NCI-H146 treated with DMSO at 0.1 percent for 48 hours (cell line): ENCODE results near the gene ADH1B.
"Not testable (repeated sequence)": the region's sequence is repeated elsewhere in the genome, so short reads cannot be mapped to it uniquely, and the experiment has no call there.

Source experiments
- DNase-seq: peaks from one replicate; lab custom pipeline; 2025; ENCODE audit not compliant: unreplicated experiment; lab: John Stamatoyannopoulos, UW

ADH1B gene

DNA sequence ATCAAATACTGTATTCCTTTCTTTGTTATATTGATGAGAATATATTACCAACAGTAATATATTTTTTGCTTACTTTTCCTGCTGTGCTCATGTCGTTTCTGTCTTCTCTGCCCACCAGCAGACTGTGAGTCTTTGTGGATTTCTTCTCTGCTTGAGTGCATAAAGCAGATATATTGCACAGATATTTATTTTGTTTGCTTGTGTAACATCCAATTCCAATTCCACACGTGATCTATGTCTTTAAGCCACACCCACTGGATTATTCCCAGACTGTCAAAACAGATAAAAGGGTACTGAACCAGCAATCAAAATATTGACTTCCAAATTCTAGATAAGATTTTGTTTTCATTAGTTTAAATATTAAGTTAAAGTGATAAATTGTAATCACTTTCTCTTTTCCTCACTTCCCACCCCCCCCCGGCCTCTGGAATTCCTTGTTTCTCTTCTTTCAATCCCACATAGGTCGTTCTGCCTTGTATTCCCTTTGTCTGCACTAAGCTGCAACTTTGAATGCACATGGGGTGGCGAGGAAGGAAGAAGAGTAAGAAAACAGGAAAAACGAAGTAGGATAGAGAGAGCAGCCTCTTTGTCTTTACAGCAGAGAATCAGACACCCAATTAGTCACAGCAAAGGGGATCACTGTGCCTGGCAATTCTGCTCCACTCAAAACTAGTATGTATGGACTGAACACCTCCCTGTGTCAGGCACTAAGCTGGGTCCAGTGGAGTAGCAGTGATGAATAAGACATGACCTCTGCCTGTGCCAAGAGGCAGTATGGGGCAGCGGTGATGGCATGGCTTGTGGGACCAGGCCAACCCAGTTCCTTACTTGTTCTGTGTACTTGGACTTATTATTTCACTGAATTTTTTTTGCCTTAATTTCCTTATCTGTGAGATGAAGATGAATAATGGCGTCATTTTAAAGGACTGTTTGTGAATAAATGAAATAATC is at the start of gene ADH1B:
Gene ADH1B, minus strand, starts transcription at position 161 of the 951 bp plus-strand sequence. Its CDS starts 70 bp downstream, at position 91.
- no peak for DNase-seq

DNA sequence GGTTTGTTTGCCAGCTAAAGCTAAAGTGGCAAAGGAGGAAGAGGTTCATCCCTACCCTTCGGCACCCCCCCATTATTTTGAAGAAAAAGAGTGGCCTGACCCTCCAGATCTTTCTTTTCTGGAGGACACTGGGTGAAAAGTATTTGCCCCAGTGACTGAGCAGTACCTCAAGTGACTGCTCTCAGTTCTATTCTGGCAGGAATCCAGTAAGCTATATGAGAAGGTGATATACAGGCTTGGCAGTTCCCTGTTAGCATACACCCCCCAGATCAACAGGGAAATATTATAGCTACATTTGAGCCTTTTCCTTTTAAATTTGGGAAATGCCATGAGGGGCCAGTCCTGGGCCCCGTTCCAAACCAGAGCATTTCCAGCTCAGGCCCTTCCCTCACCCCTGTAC is 46.6 kb upstream of the ADH1B start:
- not testable (repeated sequence) for DNase-seq

DNA sequence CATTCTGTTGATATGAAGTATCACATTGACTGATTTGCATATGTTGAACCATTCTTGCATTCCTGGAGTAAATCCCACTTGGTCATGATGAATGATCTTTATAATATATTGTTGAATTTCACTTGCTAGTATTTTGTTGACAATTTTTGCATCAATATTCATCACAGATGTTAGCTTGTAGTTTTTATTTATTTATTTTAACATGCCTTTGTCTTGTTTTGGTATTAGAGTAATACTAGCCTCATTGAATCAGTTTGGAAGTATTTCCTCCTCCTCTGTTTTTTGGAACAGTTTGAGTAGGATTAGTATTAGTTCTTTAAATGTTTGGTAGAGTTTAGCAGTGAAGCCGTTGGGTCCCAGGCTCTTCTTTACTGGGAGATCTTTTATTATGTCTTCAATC is 45.3 kb upstream of the ADH1B start:
- DNase-seq, result no peak

DNA sequence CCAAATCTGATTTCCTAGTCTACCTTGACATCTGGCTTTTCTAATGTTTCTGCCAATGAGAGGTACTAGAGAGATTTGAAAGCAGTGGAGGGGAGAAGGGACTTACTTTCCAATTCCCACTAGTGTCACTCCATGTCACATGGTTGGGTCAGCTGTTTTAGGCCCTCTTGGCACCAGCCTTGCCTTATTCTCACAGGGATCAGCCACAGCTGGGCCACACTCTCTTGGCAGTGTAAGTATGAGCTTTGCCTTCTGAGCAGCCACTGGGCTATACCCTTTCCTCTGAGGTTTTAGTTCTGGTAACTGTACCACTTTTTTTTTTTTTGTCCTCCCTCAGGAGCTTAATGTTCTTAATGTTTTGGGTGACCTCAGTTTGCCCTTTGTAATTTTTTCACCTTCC is 41.6 kb upstream of the ADH1B start:
- DNase-seq, result no peak

DNA sequence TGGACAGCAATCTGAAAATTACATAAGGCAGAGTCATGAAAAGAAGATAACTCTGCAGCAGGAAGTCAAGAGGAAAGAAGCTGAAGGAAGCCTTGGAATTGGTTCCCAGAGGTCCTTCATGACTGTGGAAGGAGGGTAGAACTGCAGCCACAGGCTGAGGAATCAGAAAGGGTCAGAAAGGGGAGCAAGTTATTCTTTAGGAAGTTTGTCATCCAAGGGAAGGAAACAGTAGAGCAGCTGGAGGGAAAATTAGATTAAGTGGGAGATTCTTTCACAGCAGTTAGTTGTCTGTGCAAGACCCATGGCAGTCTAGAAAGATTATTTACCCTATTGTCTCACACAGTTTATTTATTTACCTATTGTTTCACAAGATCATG is 40.7 kb upstream of the ADH1B start:
- DNase-seq, result no peak

DNA sequence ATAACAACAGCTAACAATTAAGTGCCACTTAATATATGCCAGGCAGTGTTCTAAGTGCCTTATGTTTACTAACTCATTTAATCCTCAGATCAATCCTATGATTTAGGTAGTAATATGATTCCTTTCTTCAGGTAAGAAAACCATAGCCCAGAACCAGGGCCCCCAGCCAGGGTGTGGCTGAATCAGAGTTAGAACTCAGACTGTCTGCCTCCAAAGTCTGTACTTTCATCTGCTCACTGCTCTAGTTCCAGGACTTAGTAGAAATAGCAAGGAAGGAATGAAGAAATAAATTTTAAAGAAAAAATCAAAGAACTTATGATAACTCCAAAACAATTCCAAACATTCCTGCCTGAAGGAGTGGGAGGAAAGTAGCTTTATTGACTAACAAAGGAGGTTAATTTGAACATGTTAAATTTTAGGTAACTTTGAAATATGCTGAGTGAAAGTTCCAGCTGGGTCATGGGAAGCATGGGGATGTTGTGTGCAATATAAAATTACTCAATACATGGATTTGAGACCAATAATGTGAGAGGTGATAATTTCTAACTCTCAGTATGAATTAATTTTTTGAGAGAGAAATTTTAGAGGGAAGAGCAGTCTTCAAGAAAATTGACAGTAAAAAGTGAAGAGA is 40.2 kb upstream of the ADH1B start:
- no peak for DNase-seq

DNA sequence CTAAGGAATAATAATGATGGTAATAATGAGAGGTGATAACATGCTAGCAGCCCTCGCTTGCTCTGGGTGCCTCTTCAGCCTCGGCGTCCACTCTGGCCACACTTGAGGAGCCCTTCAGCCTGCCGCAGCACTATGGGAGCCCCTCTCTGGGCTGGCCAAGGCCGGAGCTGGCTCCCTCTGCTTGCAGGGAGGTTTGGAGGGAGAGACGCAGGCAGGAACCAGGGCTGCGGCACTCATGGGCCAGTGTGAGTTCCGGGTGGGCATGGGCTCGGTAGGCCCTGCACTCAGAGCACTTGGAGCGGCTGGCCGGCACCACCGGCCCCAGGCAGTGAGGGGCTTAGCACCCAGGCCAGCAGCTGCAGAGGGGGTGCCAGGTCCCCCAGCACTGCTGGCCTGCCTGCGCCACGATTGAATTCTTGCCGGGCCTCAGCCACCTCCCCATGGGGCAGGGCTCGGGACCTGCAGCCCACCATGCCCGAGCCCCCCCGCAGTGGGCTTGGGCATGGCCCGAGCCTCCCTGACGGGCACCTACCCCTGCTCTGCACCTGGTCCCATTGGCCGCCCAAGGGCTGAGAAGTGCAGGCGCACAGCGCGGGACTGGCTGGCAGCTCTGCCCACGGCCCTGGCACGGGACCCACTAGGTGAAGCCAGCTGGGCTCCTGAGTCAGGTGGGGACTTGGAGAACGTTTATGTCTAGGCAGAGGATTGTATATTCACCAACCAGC is 38.4 kb upstream of the ADH1B start:
- DNase-seq, result no peak

DNA sequence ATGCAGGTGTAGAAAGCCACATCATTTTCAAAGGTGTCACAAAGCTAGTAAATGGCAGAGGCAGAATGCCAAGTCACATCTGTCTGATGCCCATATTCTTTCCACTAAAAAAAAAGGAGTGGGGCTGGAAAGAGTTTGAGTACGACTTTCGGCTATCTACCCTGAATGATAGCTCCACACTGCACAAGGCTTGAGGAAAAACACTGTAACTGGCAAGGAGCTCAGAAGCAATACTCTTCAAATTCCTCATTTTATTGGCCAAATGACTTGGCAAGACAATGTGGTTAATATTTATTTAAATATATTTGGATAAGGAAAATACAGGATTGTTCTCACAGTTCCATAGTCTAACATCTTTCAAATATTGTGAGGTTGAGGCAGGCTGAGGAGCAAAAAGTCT is 36.7 kb upstream of the ADH1B start:
- no peak for DNase-seq

DNA sequence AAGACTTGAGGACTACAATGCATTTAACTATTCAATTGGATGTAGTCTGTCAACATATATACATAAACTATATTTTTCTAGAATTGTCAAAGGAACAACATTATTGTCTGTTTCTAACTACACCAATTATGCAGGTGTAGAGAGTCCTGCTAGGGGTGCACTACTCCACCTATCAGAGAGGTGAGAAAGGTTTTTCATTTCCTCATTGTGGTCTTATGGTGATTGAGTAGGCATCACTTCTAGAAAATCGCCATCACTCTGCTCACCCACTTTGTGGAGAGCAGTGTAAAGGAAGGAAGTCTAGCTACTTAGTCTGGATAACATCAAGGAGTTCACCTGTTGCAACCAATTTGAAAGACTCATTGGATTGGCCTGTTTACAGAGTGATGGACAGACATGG is 35.8 kb upstream of the ADH1B start:
- no peak for DNase-seq

DNA sequence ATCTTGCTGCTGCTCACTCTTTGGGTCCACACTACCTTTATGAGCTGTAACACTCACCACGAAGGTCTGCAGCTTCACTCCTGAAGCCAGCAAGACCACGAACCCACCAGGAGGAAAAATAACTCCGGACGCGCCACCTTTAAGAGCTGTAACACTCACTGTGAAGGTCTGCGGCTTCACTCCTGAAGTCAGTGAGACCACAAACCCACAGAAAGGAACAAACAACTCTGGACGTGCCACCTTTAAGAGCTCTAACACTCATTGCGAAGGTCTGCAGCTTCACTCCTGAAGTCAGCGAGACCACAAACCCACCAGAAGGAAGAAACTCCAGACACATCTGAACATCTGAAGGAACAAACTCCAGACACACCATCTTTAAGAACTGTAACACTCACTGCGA is 34.9 kb upstream of the ADH1B start:
- DNase-seq, result not testable (repeated sequence)

DNA sequence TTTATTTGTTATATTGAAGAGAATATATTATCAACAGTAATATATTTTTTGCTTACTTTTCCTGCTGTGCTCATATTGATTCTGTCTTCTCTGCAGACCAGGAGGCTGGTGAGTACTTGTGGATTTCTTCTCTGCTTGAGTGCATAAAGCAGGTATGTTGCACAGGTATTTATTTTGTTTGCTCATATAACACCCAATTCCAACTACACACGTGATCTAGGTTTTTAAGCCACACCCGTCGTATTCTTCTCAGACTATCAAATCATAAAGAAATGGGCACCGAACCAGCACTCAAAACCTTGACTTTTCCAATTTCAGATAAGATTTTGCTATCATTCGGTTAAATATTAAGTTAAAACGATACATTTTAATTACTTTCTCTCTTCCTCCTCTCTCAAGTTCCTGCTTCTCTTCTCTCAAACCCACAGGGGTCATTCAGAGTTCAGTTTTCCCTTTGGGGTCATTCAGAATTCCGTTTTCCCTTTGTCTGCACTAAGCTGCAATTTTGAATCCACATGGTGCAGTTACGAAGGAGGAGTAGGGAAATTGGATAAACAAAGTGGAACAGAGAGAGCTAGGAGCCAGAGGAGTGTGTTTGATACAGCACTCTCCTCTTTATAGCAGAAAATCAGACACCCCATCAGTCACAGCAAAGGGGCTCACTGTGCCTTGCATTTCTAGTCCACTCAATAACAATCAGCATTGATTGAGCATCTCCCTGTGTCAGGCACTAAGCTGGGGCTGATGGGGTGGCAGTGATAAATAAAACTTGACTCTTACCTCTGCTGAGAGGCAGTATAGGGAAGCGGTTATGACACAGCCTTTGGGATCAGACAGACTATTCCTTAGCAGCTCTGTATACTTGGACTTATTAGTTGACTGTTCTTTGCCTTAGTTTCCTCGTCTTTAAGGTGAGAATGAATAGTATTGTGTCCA is 31.7 kb upstream of the ADH1B start, which contains the start of gene ADH1C:
Gene ADH1C, minus strand, starts transcription at position 145 of the 936 bp plus-strand sequence. Its CDS starts 71 bp downstream, at position 74.
- DNase-seq, result no peak

DNA sequence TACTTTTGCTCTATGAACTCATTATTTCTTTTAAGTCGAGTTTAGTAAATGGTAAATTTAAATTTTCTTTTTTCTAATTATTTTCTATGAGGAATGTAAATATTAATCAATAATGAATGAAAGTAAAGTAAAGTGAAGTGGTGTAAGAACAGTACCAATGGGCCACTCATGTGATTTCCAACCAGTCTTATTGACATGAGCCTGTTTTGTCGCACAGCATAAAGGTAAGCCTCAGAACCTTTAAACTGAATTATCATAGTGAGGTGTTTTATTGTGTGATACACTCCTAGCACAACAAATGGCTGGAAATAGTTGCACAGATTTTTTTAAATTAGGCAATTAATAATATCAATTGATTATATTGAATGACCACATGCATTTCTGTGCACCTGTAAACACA is 30.3 kb upstream of the ADH1B start:
- no peak for DNase-seq

DNA sequence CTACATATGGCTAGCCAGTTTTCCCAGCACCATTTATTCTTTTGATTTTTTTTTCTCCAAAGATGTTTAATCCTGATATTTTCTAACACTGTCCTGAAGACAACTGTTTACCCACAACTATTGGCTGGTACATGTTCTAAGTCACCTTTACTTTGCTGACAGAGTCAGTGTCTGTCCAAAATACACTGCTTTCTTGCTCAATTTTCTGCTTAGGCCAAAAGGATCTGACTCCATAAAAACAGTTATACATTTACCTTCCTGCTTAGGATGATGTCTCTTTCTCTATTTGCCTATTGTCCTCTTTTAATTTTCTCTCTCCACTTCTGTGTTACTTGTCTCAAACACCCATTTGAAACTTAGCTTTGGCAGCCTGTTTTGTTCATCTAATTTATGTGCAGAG is 28.1 kb upstream of the ADH1B start:
- DNase-seq, result no peak

DNA sequence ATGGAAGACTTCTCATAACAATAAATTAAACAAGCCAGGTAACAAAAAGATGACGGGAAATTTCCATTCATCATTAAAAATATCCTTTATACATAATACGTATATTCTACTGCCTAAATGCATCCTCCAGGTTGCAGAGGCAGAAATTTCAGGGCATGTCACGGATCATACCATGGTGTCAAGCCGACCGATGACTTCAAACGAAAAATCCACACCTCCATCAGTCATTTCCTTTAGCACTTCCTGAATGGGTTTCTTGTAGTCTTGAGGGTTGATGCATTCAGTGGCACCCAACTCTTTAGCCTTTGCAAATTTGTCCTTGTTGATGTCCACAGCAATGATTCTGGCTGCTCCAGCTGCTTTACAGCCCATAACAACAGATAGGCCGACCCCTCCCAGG is 21.4 kb upstream of the ADH1B start:
- DNase-seq, result not testable (repeated sequence)

DNA sequence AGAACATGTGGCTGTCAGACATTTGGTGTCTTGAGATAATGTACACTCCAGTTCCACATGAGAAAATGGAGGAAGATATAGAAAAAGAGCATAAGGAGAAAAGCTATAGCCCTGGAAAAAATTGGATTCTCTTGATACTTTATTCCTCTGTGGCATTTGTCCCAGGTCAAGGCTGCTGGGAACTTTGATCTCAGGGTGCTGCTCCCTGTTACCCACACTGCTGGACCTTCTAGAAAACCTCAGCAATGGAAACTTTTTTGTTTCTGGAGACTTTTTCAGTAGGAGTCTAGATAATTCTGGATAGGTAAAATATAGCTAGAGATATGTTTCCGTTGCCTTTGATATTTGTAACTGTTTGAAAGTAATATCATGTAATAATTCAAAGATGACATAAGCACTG is 20.2 kb upstream of the ADH1B start:
- no peak for DNase-seq

DNA sequence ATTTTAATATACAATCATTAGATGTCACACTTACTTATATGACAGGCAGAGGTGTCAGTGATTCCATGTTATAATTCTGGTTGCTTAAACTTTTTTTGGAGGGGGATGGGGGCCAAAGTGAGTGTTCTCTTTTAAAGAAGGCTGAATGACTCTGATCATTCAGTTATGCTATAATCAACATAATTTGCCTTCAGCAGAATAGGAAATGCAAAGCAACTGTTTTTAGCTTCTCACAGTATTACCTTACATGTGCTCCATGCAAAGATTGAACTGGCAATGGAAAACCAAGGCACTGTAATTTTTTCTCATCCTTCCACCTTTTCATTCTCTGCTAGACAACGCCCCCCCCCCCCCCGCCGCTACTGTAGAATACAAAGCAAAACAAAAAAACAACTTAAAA is 18.0 kb upstream of the ADH1B start:
- DNase-seq, result no peak

DNA sequence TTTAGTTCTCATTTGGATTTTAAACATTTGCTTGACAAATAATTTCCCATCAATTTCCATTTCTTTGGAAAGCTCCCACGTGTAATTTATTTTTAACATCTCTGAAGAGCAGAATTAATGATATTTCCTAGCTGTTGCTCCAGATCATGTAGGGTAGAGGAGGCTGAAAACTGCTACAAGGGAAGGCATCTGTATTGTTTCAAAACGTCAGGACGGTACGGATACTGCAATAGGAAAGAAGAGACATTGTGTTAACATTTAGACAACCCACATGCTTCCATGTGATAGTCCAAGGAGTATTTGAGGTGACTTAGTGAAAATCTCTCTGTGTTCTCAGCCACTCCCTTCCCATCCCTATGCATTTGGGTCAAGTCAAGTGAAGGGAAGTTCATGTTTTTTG is 15.4 kb upstream of the ADH1B start:
- DNase-seq, result no peak

DNA sequence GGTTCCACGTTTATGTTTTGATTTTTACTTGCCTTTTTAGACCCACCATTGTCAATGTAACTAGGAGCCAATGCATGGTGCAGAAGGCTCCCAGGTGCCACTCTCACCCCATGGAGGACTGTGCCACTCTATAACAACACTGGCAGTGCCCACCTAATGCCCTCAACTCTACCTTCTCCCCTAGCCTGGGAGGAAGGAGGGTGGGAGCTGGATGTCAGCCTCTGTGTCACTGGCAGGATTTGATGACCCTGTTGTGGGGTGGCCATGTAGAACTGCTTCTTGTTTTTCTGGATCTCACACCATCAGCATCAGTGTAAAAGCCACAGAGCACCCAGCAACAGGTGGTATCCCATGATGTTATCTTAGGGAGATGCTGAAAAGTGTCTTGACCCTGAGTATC is 13.7 kb upstream of the ADH1B start:
- no peak for DNase-seq

DNA sequence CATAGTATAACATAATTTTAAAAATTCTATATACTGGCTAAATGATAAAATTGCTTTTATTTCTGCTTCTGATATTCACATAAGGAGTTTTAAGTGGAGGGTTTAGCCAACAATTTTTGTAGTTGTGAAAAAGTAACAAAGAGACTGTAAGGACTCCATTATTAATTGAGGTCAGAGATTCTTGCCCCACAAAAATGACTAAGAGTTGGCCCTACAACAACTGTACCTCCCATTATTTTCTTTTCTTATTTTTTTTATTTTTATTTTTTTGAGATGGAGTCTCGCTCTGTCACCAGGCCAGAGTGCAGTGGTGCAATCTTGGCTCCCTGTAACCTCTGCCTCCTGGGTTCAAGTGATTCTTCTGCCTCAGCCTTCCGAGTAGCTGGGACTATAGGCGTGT is 9.4 kb upstream of the ADH1B start:
- no peak for DNase-seq

DNA sequence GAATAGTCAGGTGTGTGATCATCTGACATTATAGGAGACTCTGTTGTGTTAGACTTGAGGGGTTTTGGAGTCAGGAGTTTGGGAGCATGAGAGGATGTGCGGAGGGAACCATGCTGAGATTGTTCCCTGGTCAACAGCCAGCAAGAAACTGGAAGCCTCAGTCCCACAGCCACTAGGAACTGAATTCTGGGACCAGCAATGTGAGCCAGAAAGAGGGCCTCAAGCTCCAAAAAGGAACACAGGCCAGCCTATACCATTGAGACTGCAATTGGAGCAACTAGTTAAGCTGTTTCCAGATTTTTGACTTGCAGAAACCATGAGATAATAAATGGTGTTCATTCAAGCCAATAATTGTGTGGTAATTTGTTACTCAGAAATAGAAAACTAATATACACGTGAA is 8.7 kb upstream of the ADH1B start:
- no peak for DNase-seq

DNA sequence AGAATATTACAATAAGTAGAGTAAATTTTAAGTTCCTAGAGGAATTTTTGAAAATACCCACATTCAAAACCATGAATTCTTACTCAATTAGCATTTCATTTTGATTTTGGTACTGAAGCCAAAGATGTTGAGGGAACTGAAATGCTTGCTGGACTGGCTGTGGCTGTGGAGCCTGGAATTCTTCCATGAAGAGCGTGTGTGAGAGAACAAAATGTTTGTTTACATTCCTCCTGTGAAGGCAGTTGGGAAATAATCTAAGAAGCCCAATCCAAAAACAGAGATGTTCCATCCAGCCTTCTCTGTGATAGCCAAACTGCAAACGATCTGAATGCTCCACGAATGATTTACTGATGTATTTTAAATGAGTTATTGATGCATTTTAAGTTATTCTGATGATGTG is 3.8 kb upstream of the ADH1B start:
- no peak for DNase-seq
